ENCODE results near the gene MIOX.

DNA sequence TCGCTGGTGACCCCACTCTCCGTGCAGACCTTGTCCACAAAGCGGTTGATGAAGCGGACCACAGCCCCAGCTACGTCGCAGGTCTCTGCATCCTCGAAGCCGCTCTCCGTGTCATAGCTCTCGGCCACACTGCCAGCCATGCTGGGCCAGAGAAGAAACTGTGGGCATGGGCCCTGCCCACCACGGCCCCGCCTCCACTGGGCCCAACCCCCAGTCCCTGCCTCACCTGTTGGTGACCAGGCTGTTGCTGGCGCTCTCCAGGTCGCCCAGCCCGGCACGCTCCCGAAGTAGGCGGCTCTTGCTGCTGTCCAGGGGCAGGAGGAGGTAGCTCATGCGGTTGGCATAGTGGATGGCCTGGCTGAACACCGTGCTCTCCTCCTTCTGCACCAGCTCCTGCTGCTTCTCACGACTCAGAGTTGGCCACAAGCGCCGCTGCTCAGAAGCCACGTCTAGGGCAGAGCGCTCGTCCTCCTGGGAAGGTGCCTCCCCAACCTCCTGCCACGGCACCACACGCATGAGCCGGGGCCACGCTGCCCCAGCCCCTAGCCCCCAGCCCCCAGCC is 24.6 kb upstream of the MIOX start:
- TF ChIP-seq, protein P1, sequence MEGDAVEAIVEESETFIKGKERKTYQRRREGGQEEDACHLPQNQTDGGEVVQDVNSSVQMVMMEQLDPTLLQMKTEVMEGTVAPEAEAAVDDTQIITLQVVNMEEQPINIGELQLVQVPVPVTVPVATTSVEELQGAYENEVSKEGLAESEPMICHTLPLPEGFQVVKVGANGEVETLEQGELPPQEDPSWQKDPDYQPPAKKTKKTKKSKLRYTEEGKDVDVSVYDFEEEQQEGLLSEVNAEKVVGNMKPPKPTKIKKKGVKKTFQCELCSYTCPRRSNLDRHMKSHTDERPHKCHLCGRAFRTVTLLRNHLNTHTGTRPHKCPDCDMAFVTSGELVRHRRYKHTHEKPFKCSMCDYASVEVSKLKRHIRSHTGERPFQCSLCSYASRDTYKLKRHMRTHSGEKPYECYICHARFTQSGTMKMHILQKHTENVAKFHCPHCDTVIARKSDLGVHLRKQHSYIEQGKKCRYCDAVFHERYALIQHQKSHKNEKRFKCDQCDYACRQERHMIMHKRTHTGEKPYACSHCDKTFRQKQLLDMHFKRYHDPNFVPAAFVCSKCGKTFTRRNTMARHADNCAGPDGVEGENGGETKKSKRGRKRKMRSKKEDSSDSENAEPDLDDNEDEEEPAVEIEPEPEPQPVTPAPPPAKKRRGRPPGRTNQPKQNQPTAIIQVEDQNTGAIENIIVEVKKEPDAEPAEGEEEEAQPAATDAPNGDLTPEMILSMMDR (IDR thresholded peaks at IDR 0.05 in 8 of 11, conservative IDR thresholded peaks at IDR 0.05 in 3 of 11), result no peak
- TF ChIP-seq POLR2AphosphoS5 (IDR thresholded peaks at IDR 0.05), result peak in 2 of 3 donors; percentile 17 to 23
- no peak for TF ChIP-seq POLR2A (IDR thresholded peaks at IDR 0.05)
